ENCODE measurements around the gene AGMO.

DNA sequence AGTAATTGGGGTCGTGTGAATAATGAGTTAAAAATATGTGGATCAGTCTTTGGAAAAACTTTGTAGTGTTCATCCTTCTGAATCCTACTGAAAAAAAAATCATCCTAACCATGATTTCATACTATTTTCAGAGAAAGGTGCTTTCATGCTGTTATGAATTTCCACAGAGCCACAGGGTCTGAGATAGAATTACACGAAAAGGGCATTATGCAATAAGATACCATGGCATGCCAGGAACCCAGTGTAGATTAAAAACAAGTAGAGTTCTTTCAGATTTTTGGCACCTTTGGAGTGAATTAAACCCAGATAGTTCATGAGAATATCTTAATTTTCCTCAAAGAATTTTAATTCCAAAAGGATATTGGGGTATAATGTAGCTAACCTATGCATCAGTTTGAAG is 47.5 kb upstream of the AGMO start:
- TF ChIP-seq, protein P1, sequence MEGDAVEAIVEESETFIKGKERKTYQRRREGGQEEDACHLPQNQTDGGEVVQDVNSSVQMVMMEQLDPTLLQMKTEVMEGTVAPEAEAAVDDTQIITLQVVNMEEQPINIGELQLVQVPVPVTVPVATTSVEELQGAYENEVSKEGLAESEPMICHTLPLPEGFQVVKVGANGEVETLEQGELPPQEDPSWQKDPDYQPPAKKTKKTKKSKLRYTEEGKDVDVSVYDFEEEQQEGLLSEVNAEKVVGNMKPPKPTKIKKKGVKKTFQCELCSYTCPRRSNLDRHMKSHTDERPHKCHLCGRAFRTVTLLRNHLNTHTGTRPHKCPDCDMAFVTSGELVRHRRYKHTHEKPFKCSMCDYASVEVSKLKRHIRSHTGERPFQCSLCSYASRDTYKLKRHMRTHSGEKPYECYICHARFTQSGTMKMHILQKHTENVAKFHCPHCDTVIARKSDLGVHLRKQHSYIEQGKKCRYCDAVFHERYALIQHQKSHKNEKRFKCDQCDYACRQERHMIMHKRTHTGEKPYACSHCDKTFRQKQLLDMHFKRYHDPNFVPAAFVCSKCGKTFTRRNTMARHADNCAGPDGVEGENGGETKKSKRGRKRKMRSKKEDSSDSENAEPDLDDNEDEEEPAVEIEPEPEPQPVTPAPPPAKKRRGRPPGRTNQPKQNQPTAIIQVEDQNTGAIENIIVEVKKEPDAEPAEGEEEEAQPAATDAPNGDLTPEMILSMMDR (IDR thresholded peaks at IDR 0.05; ENCODE audit: insufficient read depth, low read depth, low read length) = no peak
- TF ChIP-seq EZH2 (IDR thresholded peaks at IDR 0.05; ENCODE audit: insufficient read depth, low read length) = no peak
